Common myeloid progenitor, CD34-positive (primary cell): Measurements from ENCODE around the gene ADCYAP1R1.

Source experiments
- CTCF ChIA-PET: fragments of 350-600 bp; sonication (Branson Sonifier 250); formaldehyde crosslinking; loops from one replicate; lab custom pipeline; 2021; ENCODE audit warnings: antibody characterized with exemption; lab: Charles Lee
- POLR2A ChIA-PET: fragments of 350-600 bp; sonication (Branson Sonifier 250); formaldehyde crosslinking; loops from one replicate; lab custom pipeline; 2021; ENCODE audit warnings: antibody characterized with exemption; lab: Charles Lee
- DNase-seq, 3 donors: peaks; one replicate each; pipeline versions ENCODE4 v3.0.0 to v3.0.0-alpha.2; 2013
- H3K27ac ChIP-seq, 2 experiments: 1 replicate in 1 of 2; 2 replicates in 1 of 2; pipeline ENCODE4 v1.7.0; 2013; ENCODE audit warnings: inconsistent platforms in 2 of 2, low read length in 2 of 2, mild to moderate bottlenecking in 2 of 2, low read depth in 1 of 2, moderate library complexity in 1 of 2; ENCODE audit not compliant: severe bottlenecking in 2 of 2, insufficient read depth in 1 of 2, poor library complexity in 1 of 2
- H3K27me3 ChIP-seq, 5 experiments: replicated peaks in 2 of 5; 1 replicate in 3 of 5; 2 replicates in 2 of 5; pipeline versions ENCODE4 v1.6.1 to v1.7.0; 2013; ENCODE audit warnings: low read length in 4 of 5, mild to moderate bottlenecking in 2 of 5, moderate library complexity in 2 of 5, inconsistent platforms in 1 of 5; ENCODE audit not compliant: insufficient read depth in 5 of 5, control insufficient read depth in 4 of 5
- H3K36me3 ChIP-seq, 4 experiments: 1 replicate in 2 of 4; 2 replicates in 2 of 4; pipeline versions ENCODE4 v1.6.1 to v1.7.0; 2013; ENCODE audit warnings: low read length in 3 of 4, control low read depth in 1 of 4, mild to moderate bottlenecking in 1 of 4; ENCODE audit not compliant: control insufficient read depth in 4 of 4, insufficient read depth in 4 of 4
- H3K4me1 ChIP-seq, 4 experiments: 1 replicate in 3 of 4; 2 replicates in 1 of 4; pipeline versions ENCODE4 v1.6.1 to v1.7.1; 2013; ENCODE audit warnings: low read length in 3 of 4, mild to moderate bottlenecking in 3 of 4, control low read depth in 1 of 4, inconsistent platforms in 1 of 4, moderate library complexity in 1 of 4; ENCODE audit not compliant: control insufficient read depth in 4 of 4, insufficient read depth in 4 of 4; ENCODE audit errors: control extremely low read depth in 1 of 4
- H3K4me3 ChIP-seq, 7 experiments: 1 replicate in 4 of 7; 2 replicates in 3 of 7; pipeline versions ENCODE4 v1.5.1 to v1.7.0; 2013; ENCODE audit warnings: mild to moderate bottlenecking in 7 of 7, low read length in 6 of 7, moderate library complexity in 6 of 7, inconsistent platforms in 2 of 7, low read depth in 2 of 7, control low read depth in 1 of 7; ENCODE audit not compliant: insufficient read depth in 4 of 7, control insufficient read depth in 1 of 7; ENCODE audit errors: extremely low read depth in 1 of 7
- H3K9me3 ChIP-seq, 5 experiments: 1 replicate in 4 of 5; 2 replicates in 1 of 5; pipeline versions ENCODE4 v1.6.1 to v1.7.1; 2013; ENCODE audit warnings: low read length in 4 of 5, mild to moderate bottlenecking in 2 of 5, inconsistent platforms in 1 of 5, low read depth in 1 of 5, moderate library complexity in 1 of 5; ENCODE audit not compliant: control insufficient read depth in 4 of 5, insufficient read depth in 2 of 5; ENCODE audit errors: control extremely low read depth in 1 of 5
- WGBS: methylation state at CpG from one replicate; pipeline ENCODE4 v1.1.5; 2013; ENCODE audit not compliant: insufficient coverage; 5-methylcytosine and 5-hydroxymethylcytosine counted together

The ADCYAP1R1 gene

DNA sequence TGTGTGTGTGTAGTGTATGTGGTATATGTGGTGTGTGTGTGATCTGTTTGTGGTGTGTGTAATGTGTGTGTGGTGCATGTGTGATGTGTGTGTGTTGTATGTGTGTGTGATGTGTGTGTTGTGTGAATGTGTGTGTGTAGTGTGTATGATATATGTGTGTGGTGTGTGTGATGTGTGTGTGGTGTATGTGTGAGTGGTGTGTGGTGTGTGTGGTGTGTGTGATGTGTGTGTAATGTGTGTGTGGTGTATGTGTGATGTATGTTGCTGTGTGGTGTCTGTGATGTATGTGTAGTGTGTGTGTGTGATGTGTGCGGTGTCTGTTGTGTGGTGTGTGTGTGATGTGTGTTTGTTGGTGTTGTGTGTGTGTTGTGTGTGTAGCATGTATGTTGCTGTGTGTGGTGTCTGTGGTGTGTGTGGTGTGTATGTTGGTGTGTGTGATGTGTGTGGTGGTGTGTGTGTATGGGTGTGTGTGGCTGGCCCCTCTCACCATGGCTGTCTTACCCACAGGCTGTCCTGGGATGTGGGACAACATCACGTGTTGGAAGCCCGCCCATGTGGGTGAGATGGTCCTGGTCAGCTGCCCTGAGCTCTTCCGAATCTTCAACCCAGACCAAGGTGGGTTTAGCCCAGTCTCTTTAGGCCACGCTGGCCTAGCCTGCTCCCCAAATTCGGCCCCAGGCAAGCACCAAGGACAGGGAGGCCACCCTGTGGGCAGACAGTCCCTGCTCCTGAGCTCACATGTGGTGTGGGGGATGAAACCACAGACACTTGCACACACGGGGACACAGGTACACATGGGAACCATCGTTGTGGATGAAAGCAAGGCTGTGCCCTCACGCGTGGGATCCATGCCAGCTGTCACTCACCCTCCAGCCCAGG is 25.6 kb downstream of the ADCYAP1R1 start:
- Histone ChIP-seq H3K36me3 (no peaks in the 10 kb centered on the region), H3K27ac (no peak overlapping the region), H3K4me1 (no peaks in the 10 kb centered on the region), H3K27me3 (peaks cover 0 to 40% (median 6%) of the 10 kb centered on the region in 5 experiments), H3K9me3 (no peaks in the 10 kb centered on the region), H3K4me3 (no peak overlapping the region)
- ChIA-PET POLR2A (no interaction called here), CTCF (no interaction called here)
- WGBS: 94% methylated on average over 7 of the region's 10 CpGs
- DNase-seq: no peak

DNA sequence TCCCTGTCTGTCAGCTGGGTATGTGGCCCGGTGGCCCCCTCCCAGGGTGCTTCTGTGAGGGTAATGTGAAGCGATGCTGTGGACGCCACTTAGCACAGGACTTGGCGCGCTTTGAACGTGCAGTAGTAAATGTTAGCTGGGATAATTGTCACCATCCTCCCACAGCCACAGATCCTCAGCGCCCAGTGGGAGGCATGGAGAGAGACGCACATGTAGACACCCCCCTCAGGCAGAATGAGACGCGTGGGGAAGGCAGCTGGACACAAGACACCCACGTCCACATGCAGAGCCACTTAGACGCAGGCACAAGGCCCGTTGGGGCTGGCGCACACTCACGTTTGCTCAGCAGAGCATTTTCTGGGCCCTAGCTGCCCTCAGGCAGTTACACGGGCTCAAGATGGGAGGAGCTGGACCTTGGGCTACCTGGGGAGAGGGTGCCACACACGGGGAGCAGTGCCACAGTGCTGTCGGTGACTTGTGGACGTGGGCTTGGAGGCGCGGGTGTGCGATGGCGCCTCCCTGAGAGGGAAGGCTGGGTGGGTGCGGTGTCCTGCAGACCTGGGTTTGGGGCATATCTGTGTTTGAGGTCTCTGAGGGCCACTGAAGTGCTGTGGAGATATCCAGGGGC is 26.4 kb downstream of the ADCYAP1R1 start:
- H3K27ac ChIP-seq: no peak overlapping the region
- peaks cover 0 to 47% (median 6%) of the 10 kb centered on the region in 5 experiments for H3K27me3 ChIP-seq
- no peaks in the 10 kb centered on the region for H3K9me3 ChIP-seq
- CTCF ChIA-PET: no interaction called here
- DNase-seq: no peak
- POLR2A ChIA-PET: no interaction called here
- H3K36me3 ChIP-seq: no peaks in the 10 kb centered on the region
- H3K4me3 ChIP-seq: no peak overlapping the region
- H3K4me1 ChIP-seq: no peaks in the 10 kb centered on the region
- 95% methylated on average over 23 of the region's 24 CpGs for WGBS

DNA sequence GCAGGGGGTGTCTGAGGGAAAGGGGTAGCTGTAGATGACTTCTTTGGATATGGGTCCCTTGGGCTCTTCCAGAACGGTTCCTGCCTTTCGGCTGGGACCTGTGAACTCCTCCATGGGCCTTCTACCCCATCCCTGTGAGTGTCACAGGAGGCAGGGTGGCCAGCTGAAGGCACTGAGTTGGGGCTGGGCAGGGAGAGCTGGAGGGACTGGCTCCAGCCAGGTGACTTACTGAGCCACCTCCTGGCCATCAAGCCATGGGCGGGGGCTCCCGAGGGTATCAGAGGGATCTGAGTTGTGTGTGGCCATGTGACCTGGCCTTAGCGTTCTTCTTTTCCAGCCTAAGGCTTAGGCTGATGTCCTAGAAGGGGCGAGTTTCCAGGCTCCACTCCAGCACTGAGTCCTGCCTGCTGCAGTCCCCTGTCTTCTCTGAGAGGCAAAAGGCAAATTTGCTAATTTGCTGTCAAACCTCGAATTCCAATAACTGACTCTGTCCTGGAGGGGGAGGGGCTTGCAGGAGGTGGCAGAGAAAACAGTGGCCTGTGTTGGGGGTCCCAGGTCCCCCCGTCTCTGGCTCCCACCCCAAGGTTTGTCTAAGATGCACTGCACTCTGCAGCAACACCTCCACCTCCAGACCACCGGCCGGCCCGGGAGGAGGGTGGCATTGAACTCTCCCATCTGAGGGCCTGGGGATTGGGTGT is 27.2 kb downstream of the ADCYAP1R1 start:
- Histone ChIP-seq H3K27me3 (peaks cover 0 to 53% (median 6%) of the 10 kb centered on the region in 5 experiments), H3K4me1 (no peaks in the 10 kb centered on the region), H3K9me3 (no peaks in the 10 kb centered on the region), H3K27ac (no peak overlapping the region), H3K36me3 (no peaks in the 10 kb centered on the region), H3K4me3 (no peak overlapping the region)
- ChIA-PET CTCF (no interaction called here), POLR2A (no interaction called here)
- no peak for DNase-seq
- 82% methylated on average over 4 of the region's 11 CpGs for WGBS

DNA sequence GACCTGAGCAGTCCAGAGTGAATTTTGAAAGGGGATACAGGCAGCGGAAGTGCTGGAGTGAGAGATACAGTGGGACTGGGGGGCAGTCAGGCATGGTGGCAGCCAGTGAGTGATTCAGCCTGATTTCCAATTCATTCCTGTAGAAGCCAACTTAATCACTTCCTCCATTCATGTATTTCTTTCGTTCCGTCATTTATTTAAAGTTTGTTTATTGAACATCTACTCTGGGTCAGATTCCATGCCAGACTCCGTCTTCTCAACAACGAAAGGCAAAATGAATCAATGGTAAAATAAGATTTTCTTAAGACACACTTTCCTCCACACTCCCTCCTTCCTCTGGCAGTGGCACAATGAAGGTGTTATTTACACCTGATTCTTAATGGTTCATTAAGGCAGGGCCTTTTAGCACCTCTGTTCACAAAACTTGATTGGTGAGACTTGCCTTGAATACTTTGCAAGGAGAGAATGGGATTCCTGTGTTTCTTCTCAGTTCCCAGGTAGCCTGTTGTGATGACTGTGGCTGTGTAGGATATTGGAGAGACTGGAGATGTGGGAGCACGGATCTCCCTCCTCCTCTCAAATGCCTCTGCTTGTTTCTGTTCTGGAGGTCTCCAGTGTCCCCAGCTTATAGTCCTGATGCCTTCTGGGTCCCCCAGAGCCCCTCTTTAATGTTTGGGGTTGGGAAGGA is 27.9 kb downstream of the ADCYAP1R1 start:
- Histone ChIP-seq H3K27ac (no peak overlapping the region), H3K27me3 (peaks cover 0 to 55% (median 6%) of the 10 kb centered on the region in 5 experiments), H3K4me1 (no peaks in the 10 kb centered on the region), H3K36me3 (no peaks in the 10 kb centered on the region), H3K9me3 (no peaks in the 10 kb centered on the region), H3K4me3 (no peak overlapping the region)
- 82% methylated on average over 5 of the region's 6 CpGs for WGBS
- no peak for DNase-seq
- ChIA-PET CTCF (no interaction called here), POLR2A (no interaction called here)

DNA sequence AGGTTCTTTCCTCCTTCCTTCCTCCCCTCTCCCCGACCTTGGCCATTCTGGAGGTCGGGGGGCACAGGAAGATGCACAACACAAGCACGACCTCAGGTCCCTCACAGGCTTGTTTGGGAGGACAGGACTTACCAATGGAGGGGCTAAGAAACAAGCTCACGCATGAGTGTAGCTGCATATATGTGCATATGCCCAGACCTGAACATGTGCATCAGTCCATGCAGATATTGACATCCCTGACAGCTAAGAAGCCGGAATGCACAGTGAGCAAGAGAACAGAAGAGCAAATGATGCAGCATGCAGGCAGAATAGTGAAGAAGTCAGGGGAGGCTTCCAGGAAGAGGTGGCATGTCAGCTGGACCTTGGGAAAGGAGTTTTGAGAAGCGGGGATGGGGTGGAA is 28.7 kb downstream of the ADCYAP1R1 start:
- Histone ChIP-seq H3K9me3 (no peaks in the 10 kb centered on the region), H3K27me3 (peaks cover 0 to 55% (median 6%) of the 10 kb centered on the region in 5 experiments), H3K4me3 (no peak overlapping the region), H3K4me1 (no peaks in the 10 kb centered on the region), H3K36me3 (no peaks in the 10 kb centered on the region), H3K27ac (no peak overlapping the region)
- no peak for DNase-seq
- whole genome bisulfite sequencing: 72% methylated on average over 5 of the region's 6 CpGs
- POLR2A ChIA-PET: no interaction called here
- CTCF ChIA-PET: interaction anchor here (1.4 kb wide), 1 partner anchor 97 kb away, joined by 3 read pairs; no protein-coding TSS in a partner anchor

DNA sequence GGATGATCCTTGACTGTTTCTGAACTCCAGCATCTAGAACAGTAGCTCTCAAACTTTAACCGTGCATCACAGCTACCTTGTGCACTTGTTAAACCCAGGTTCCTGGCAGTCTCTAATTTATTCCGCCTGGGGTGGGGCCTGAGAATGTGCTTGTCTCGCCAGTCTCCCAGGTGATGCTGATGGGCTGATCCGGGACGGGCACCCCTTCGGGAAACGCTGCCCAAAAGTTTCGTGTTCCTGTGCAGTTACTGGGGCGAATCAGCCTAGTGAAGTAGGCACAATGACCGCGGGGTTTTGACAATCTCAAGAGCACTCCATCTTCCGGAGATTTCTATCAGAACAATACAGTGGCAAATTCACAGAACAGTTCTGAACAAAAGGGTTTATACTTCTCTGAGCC is 29.9 kb downstream of the ADCYAP1R1 start:
- DNase-seq: no peak
- POLR2A ChIA-PET: no interaction called here
- Histone ChIP-seq H3K4me1 (no peaks in the 10 kb centered on the region), H3K36me3 (no peaks in the 10 kb centered on the region), H3K4me3 (no peak overlapping the region), H3K9me3 (no peaks in the 10 kb centered on the region), H3K27ac (no peak overlapping the region), H3K27me3 (peaks cover 0 to 55% (median 6%) of the 10 kb centered on the region in 5 experiments)
- CTCF ChIA-PET: interaction anchor here (1.0 to 1.4 kb wide), 2 partner anchors 53 to 98 kb away, joined by 3 read pairs; no protein-coding TSS in a partner anchor
- 22% methylated on average over 11 of the region's 12 CpGs for WGBS
